NOMO-1 treated with DMSO at 0.1 percent for 48 hours (cell line): ENCODE results near the gene IMP4.
A peak's percentile ranks its signal among the peaks of the same experiment; 100 is the strongest.

Source experiments
- DNase-seq: peaks from one replicate; lab custom pipeline; 2025; ENCODE audit not compliant: unreplicated experiment; lab: John Stamatoyannopoulos, UW

The IMP4 gene

GRCh38 chr2:130355578-130356431, 13.1 kb downstream of the IMP4 start, which contains the start of gene PTPN18:
PTPN18 (plus strand) TSS chr2:130356056; CDS start chr2:130356108, 52 bp downstream.
- peak; percentile 56 for DNase-seq

- DNase-seq, result no peak
Measured at GRCh38 chr2:130357864-130358263, 15.2 kb downstream of the IMP4 start.

GRCh38 chr2:130358420-130359350, 16.0 kb downstream of the IMP4 start:
- no peak for DNase-seq

GRCh38 chr2:130359466-130359865, 16.8 kb downstream of the IMP4 start:
- DNase-seq, result no peak

- DNase-seq, result no peak
Measured at GRCh38 chr2:130363479-130363878, 20.8 kb downstream of the IMP4 start.

- DNase-seq, result no peak
Measured at GRCh38 chr2:130365075-130365474, 22.4 kb downstream of the IMP4 start.

GRCh38 chr2:130365963-130366362, 23.3 kb downstream of the IMP4 start:
- no peak for DNase-seq

- no peak for DNase-seq
Measured at GRCh38 chr2:130366720-130367119, 24.0 kb downstream of the IMP4 start.

- no peak for DNase-seq
Measured at GRCh38 chr2:130368786-130369185, 26.1 kb downstream of the IMP4 start.

- DNase-seq, result peak; percentile 10
Measured at GRCh38 chr2:130369311-130369964, 26.7 kb downstream of the IMP4 start.

GRCh38 chr2:130369965-130370341, 27.3 kb downstream of the IMP4 start:
- DNase-seq, result no peak

GRCh38 chr2:130370490-130370889, 27.8 kb downstream of the IMP4 start:
- DNase-seq, result no peak

- DNase-seq, result no peak
Measured at GRCh38 chr2:130371723-130372054, 29.0 kb downstream of the IMP4 start.

GRCh38 chr2:130372055-130372832, 29.5 kb downstream of the IMP4 start:
- DNase-seq, result peak; percentile 78

GRCh38 chr2:130372833-130373807, 30.4 kb downstream of the IMP4 start:
- DNase-seq, result no peak

- DNase-seq, result no peak
Measured at GRCh38 chr2:130373808-130374365, 31.2 kb downstream of the IMP4 start.

GRCh38 chr2:130374587-130375290, 32.0 kb downstream of the IMP4 start:
- DNase-seq, result no peak
